ENCODE measurements around the gene SMIM5.
"Not testable (repeated sequence)": the region's sequence is repeated elsewhere in the genome, so short reads cannot be mapped to it uniquely, and the experiment has no call there.

SMIM5 gene, protein sequence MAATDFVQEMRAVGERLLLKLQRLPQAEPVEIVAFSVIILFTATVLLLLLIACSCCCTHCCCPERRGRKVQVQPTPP

DNA sequence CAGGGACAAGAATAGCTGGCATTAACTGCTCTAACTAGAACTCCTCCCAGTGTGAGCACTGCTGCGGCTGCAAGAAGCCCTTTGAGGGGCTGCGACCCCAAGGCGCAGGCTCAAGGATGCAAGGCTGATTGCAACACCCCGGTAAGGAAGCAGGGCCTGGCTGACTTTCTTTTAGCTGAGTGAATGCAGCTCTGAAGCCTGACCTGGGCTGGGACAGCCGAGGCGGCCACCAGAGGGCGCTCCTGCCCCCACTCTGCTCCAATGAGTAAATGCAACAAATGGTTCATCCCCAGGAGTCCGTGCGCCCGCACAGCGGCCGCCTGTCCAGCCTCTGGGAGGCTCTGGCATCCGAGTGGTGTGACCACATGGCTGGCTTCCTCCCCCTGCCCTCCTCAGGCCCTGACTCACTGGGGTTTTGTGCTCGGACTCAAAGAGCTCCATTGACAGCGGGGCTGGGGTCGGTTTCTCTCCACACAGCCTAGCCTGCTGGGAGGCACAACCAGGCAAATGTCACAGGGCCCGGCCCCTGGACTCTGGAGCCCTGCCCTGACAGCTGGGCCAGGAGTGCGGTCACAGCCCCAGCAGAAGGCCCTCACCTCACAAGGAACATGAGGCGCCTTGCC, at the start of gene SMIM5:
SMIM5 (plus strand) TSS at position 572 of the 623 bp plus-strand sequence. CDS start 6,768 bp downstream, outside the sequence.
- DNase-seq (ENCODE audit: low read depth) = peak; percentile 75

DNA sequence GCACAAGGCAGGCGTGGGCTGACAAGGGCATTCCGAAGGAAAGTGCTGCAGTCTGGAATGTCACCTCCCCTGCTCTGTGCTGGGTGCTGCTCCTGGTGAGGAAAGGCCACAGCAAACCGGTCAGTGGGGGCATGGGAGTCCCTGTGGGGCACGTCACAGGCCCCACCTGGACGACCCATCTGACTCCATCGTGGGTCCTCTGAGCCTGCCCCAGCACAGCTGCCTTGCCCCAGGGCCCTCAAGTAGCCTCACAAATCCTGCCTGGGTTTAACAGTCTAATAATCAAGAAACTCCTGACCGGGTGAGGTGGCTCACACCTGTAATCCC, 48.4 kb upstream of the SMIM5 start:
- no peak for DNase-seq (ENCODE audit: low read depth)

DNA sequence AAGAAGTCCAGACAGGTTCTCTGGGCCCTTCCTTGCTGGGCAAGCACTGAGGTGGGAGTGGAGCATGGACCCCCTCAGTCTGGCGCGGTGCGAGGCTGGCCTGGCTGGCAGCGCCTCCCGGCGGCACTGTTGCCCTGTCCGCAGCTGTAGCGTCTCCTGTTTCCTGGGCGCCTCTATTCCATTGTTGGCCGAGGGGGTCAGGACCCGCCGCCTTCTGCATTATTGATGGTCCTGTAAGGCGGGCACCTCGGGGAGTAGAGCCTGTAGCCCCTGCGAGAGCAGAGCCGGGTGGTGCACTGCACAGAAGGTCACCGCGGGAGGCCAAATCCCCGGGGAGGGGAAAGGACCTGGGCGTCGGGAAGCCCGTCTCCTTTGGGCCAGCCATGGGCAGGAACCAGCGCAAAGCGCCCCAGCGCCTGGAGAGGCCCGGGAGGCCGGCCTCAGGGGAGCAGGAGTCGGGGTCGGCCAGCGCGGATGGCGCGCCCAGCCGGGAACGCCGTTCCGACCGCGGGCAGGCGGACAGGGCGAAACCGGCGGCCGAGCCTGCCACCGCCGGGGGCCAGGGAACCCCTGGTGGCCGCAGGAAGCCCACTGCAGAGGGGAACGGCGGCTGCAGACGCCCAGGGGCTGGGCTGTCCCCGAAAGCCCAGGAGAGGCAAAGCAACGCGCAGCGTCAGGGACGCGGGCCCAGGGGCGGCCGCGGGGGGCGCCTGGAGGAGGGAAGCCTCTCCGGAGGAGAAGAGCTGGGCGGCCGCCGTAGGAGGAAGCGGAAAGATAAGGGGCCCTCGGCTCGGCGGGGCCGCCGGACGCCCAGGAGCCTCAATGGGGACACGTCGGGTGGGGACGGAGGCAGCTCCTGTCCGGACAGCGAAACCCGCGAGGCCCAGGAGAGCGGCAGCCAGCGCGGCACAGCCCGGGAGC, 45.3 kb upstream of the SMIM5 start, which contains the start of gene MYO15B:
MYO15B (plus strand) TSS at position 126 of the 921 bp plus-strand sequence; CDS start at position 384, 258 bp downstream.
- peak; percentile 60 for DNase-seq (ENCODE audit: low read depth)

DNA sequence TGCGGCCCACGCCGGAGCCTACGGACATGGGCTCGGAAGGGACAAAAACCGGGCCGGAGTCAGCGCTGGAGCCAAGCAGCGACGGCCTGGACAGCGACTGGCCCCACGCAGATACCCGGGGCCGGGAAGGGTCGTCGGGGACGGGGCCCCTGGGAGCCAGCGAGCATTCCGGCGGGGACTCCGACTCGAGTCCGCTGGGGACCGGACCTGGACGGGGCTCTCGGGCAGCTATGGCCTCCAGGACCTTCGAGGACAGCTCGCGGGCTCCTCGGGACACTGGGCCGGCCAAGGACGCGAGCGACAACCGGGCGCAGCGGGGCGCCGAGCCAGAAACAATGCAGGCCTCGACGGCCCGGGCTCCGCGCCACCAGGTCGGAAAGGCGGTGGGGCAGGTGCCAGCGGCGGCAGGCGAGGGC, 44.6 kb upstream of the SMIM5 start:
- DNase-seq (ENCODE audit: low read depth) = no peak

DNA sequence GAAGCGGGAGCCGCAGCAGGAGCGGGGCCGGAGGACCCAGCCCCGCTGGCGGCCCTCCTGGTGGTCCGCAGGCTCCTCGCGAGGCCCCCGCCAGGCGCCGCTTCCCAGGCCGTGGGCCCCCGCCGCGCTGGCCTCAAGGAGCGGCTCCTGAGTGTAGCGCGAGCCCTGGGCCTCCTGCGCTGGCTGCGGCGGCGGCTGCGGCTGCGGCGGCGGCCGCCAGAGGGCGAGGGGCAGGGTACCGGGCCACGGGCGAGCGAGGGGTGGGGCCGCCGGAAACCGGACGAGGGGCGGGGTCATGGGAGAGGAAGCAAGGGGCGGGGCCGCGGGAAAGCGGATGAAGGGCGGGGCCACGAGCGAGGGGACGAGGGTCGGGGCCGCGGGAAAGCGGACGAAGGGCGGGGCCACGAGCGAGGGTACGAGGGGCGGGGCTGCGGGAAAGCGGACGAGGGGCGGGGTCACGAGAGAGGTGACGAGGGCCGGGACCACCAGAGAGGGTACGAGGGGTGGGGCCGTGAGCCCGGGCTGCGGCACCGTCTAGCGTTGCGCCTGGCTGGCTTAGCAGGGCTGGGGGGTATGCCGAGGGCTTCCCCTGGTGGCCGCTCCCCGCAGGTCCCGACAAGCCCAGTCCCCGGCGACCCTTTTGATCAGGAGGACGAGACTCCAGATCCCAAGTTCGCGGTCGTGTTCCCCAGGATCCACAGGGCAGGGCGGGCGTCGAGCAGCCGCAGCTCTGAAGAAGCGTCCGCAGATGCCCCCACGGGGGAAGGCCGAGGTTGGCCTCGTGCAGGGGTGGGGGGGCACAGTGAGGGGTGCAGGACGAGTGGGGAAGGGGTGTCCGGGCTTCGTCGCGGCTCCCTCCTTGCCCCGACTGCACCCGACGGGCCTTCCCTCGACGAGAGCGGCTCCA, 44.0 kb upstream of the SMIM5 start:
- peak; percentile 91 for DNase-seq (ENCODE audit: low read depth)

DNA sequence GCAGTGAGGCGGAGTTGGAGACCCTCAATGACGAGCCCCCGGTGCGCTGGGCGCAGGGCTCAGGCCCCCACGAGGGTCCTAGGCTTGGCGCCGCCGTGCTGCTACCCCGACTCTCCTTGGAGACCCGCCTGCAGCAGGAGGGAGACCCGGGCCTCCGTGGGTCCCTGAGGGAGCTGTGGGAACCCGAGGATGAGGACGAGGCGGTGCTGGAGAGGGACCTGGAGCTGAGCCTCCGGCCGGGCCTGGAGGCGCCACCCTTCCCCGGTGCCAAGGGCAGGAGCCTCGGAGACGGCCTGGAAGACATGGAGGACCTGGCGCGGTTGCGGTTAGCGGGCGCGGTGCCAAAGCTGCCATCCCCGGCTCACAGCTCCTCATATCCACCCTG, 43.3 kb upstream of the SMIM5 start:
- no peak for DNase-seq (ENCODE audit: low read depth)

DNA sequence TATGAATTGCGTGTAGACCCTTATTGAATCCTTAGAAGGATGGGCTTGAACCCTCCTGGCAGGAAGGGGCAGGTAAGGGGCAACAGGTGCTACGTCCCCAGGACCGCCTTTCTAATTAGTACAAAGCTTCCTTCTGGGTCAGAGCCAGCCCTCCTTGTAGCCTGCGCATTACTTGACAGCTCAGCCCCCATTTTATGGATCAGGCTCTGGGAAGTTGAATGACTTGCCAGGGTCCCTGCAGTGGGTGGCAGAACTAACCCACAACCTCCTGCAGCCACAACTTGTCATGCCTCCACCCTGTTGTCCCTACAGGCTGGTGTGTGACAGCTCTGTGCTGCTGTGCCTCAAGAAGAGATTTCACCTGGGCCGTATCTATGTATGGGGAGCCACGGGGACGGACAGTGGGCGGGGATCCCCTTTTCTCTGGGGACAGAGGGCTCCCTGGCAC, 42.9 kb upstream of the SMIM5 start:
- DNase-seq (ENCODE audit: low read depth) = no peak

DNA sequence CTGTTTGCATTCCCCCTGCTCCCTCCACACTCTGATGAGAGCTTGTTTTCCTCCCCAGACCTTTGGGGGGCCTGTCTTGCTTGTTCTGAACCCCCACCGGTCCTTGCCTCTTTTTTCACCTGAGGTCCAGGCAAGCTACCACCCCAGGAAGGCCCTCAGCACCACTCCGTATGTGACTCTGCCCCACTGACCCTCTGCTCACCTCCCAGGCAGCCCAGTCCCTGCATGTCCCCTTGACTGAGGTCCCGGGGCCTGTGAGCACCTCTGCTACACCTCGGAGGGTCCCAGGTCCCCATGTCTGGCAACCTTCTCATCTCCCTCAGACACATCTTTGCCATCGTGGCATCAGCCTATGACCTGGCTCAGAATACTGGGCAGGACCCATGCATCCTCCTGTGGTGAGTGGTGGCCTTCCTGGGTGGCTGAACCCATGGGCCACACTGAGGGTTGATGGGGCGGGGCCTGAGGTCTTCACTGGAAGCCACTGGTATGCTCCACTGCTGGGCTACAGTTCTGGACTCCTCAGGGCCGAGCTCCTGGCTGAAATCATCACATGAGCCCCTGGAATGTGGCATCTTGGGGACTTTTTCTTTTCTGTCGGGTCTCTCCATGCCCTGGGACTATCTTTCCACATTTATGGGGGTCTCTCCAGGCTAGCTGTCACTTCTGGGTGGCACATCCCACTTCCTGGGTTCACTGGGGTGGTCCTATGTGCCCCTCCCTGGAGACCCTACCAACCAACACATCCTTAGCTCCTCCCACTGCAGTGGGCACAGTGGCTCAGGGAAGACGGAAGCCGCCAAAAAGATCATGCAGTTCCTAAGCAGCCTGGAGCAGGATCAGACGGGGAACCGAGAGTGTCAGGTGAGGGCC, 42.1 kb upstream of the SMIM5 start:
- no peak for DNase-seq (ENCODE audit: low read depth)

DNA sequence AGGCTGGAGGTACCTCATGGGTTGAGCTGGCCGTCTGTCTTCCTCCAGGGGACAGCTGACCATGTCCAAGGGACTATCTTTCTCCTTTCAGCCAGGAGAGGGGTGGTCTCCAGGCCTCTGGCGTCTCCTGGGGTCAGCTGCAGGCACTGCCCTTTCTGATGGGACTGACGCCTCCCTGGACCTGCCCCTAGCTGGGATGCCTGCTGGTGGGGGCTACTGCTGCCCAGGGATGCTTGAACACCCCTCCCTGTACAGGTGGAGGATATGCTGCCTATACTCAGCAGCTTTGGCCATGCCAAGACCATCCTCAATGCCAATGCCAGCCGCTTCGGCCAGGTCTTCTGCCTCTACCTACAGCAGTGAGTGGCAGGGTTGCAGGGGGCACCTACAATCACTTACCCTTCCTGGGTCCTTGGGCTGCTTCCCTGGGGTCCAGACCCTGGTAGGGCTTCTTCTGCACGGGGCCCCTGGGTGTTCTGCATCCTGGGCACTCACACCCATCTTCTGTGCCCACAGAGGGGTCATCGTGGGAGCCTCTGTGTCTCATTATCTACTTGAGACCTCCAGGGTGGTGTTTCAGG, 41.4 kb upstream of the SMIM5 start:
- DNase-seq (ENCODE audit: low read depth) = no peak

DNA sequence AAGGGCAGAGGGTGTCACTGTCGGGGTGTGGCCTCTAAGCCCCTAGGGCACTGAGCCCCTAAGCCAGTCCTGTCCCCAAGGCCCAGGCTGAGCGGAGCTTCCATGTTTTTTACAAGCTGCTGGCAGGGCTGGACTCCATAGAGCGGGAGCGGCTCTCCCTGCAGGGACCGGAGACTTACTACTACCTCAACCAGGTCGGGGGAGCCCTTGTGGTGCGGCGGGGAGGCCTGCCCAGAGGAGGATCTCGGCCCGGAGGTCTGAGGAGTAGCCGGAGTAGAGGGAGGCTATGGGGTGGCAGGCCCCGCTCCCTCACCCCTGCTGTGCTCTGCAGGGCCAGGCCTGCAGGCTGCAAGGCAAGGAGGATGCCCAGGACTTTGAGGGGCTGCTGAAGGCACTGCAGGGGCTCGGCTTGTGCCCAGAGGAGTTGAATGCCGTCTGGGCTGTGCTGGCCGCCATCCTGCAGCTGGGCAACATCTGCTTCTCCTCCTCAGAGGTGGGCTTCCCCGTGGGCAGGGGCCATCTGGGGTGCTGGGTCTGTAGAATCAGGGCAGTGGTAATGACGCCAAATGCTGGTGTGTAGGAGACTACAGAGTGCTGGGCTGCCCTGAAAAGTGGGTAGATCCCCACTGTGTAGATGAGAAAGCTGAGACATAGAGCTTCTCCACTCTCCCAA, 40.8 kb upstream of the SMIM5 start:
- DNase-seq (ENCODE audit: low read depth) = no peak

DNA sequence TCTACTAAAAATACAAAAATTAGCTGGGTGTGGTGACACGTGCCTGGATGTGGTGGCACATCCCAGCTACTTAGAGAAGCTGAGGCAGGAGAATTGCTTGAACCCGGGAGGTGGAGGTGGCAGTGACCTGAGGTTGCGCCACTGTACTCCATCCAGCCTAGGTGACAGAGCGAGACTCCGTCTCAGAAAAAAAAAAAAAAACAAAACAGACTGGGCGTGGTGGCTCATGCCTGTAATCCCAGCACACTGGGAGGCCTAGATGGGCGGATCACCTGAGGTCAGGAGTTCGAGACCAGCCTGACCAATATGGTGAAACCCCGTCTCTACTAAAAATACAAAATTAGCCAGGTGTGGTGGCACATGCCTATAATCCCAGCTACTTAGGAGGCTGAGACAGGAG, 39.8 kb upstream of the SMIM5 start:
- DNase-seq (ENCODE audit: low read depth) = not testable (repeated sequence)

DNA sequence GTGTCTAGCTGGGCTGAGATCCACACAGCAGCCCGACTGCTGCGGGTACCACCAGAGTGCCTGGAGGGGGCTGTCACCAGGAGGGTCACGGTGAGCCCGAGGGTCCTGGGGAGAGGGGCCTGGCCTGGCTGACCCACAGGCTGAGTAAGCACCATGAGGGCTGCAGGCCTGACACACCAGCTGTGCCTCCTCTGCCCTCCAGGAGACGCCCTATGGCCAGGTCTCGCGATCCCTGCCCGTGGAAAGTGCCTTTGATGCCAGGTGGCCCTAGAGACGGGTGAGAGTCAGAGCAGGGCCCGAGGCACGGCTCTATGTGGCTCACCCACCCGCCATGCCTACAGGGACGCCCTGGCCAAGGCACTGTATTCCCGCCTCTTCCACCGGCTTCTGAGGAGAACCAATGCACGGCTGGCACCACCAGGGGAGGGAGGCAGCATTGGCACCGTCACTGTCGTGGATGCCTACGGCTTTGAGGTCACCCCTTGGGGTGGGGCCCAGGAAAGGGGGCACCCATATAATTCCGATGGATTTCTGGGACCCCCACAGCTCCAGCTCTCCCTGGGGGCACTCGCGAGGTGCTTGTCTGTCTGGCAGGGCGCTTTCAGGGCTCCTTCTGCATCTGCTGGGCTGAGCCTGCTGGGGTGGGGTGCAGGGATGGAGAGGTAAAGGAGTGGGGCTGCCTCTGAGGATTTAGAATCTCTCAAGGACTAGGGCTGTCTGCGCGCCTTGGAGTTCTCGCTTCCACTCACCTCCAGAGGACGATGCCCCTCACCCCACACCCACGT, 38.5 kb upstream of the SMIM5 start:
- DNase-seq (ENCODE audit: low read depth) = no peak

DNA sequence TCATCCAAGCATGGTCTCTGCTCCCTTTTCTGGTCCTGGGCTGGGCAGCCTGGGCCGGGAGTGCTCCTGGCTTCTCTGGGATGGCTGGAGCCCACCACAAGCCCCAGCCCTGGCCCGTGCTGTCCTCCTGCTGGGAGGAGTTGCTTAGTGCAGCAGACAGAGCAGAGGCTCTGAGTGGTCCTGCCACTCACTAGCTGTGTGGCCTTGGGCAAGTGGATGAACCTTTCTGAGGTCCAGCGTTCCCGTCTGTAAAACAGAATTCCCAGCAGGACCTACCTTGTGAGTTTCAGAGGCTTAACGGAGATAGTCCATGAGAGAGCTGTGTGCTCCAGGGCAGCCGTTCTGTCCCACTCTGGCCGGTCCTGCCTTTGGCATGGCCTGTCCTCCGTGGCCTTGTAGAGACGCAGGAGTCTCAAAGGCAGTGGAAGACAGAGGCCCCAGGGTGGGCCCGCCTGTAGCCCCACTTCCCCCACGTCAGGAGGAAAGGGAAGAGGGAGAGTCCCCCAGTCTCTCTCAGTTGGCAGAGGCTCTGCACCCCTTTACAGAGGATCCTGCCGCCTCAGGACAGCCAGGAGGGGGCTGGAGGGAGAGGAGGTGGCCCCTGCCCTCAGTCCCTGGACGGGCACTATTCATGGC, 37.8 kb upstream of the SMIM5 start:
- no peak for DNase-seq (ENCODE audit: low read depth)

DNA sequence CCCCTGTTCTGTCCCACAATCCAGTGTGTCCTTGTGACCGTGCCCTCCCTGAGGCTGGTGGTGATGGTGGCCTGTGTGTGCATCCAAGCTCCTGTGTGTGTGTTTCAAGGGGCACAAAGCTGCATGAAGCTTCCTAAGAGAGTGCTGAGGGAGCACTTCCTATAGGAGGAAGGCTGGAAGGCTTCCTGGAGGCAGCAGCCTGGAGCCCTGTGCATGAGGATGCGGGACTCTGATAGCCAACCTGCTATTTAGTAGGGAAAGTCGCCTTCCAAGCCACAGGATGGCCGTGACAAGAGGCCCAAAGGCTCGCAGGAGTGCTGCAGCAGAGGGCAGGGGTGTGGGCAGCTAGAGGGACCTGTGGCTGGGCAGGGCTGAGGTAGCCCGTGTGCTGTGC, 37.3 kb upstream of the SMIM5 start:
- no peak for DNase-seq (ENCODE audit: low read depth)

DNA sequence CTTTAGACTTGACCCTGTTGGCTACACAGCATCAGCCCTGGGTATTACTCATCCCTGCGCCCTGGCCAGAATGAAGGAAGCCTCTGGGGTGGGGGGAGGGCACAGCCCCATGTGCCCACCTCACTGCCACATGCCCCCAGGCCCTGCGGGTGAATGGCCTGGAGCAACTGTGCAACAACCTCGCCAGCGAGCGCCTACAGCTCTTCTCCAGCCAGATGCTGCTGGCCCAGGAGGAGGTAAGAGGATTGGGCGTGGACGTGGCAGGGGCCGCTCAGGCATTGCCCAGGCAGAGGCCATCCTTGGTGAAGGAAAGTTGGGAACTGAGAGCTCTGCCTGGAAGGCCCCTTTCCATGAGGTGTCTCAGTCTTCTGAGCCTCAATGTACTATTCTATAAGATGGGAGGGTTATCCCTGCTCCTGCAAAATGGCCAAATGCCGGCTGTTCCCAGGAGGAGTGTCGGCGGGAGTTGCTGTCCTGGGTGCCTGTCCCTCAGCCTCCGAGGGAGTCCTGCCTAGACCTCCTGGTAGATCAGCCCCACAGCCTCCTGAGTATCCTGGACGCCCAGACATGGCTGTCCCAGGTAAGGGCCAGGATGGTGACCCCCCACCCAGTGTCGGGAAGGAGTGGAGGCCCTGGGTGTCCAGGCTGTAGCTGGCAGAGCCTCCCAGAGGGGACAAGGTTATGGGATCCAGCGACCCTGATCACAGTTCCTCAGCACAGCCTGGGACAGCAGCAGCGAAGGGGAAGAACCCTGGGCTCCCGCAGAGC, 36.7 kb upstream of the SMIM5 start:
- no peak for DNase-seq (ENCODE audit: low read depth)

DNA sequence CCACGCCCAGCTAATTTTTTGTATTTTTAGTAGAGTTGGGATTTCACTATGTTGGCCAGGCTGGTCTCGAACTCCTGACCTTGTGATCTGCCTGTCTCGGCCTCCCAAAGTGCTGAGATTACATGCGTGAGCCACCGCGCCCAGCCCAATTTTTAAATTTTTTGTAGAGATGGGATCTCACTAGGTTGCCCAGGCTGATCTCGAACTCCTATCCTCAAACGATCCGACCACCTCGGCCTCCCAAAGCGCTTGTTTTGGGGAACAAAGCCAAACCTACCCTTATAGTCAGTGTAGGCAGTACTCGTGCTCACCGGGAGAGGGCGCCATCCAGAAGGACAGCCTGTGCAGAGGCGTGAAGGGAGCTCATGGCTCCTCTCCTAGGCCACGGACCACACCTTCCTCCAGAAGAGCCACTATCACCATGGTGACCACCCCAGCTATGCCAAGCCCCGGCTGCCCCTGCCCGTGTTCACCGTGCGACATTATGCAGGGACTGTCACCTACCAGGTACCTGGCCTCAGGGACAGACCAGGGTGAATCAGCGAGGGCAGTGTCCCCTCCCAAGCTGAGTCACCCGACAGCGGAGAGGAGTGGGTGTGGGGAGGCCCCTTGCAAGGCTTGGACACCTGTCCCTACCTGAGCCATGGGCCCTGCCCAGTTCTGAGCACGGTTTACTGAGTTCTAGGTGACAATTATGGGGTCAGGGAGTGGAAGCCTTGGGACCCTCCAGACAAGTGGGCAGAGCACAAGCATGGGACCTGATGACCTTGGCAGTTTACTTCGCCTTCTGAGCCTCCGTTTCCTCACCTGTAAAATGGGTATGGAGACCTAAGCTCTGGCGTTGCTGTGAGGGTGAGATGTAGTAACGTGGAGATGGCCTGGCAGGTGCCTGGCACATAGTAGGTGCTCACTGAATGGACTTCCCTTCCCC, 31.9 kb upstream of the SMIM5 start:
- peak; percentile 38 for DNase-seq (ENCODE audit: low read depth)

DNA sequence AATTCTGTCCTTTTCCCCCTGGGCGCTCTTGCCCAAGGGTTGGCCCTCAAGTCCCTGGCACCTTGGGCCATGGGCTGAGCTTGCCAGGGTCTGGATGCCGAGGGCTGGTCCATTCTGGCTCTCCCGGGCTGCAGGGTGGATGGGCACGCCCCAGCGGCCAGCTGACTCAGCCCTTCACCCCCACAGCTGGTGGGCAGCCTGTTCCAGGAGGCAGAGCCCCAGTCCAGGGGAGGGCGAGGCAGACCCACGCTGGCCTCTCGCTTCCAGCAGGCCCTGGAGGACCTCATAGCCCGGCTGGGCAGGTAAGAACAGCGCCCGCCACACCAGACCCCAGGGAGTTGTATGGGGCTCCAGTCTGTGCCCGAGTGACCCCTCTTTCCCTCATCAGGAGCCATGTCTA, 30.6 kb upstream of the SMIM5 start:
- no peak for DNase-seq (ENCODE audit: low read depth)

Measured in stimulated activated CD8-positive, alpha-beta memory T cell treated with anti-CD3 and anti-CD28 coated beads, Interleukin-4, amount 100 ng/mL, for 24 hours (primary cell).